SK-N-SH (cell line): Measurements from ENCODE around the gene SORCS3.

ENCODE experiments used
- MXI1 ChIP-seq: IDR thresholded peaks from 2 replicates; pipeline ENCODE4 v1.6.1; 2012; ENCODE audit warnings: mild to moderate bottlenecking, low read depth, low read length, improper control_type of control experiment
- NFIC ChIP-seq: IDR thresholded peaks from 2 replicates; pipeline ENCODE4 v1.4.0; 2012; ENCODE audit warnings: borderline replicate concordance
- NRF1 ChIP-seq: IDR thresholded peaks from 2 replicates; pipeline ENCODE4 v1.6.1; 2012; ENCODE audit warnings: low read depth, mild to moderate bottlenecking, low read length
- POLR2AphosphoS5 ChIP-seq: IDR thresholded peaks from 2 replicates; pipeline ENCODE4 v1.6.1; 2012; ENCODE audit warnings: low read depth, low read length
- RFX5 ChIP-seq: IDR thresholded peaks from 2 replicates; pipeline ENCODE4 v1.6.1; 2012; ENCODE audit warnings: mild to moderate bottlenecking, improper control_type of control experiment, low read length
- TF ChIP-seq, protein P1 (sequence below): fragments of 200-600 bp; sonication (generic); IDR thresholded peaks from 2 replicates; pipeline ENCODE4 v1.6.1; 2017; ENCODE audit warnings: antibody characterized with exemption, mild to moderate bottlenecking, moderate library complexity

DNA sequence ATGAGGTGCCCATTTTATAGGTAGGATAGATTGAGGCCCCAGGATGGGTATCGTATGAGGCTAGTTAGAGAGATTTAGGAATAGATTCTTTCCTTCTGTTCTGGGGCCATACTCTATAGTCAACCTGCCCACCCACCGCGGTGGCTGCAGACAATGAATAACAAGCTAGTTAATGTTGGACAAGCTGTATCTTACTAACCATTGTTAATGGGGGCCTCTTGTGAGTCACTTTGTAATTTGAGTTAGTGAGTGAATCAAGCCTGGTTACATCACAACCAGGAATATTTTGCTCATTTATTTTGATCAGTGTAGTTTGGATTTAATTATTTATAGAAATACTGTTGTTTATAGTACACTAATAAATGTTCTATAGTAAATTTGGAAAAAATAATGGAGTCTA, 7.3 kb downstream of the SORCS3 start:
- TF ChIP-seq, protein P1, sequence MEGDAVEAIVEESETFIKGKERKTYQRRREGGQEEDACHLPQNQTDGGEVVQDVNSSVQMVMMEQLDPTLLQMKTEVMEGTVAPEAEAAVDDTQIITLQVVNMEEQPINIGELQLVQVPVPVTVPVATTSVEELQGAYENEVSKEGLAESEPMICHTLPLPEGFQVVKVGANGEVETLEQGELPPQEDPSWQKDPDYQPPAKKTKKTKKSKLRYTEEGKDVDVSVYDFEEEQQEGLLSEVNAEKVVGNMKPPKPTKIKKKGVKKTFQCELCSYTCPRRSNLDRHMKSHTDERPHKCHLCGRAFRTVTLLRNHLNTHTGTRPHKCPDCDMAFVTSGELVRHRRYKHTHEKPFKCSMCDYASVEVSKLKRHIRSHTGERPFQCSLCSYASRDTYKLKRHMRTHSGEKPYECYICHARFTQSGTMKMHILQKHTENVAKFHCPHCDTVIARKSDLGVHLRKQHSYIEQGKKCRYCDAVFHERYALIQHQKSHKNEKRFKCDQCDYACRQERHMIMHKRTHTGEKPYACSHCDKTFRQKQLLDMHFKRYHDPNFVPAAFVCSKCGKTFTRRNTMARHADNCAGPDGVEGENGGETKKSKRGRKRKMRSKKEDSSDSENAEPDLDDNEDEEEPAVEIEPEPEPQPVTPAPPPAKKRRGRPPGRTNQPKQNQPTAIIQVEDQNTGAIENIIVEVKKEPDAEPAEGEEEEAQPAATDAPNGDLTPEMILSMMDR = no peak
- TF ChIP-seq MXI1 (no peak), POLR2AphosphoS5 (no peak), NFIC (no peak), NRF1 (no peak), RFX5 (no peak)
